ENCODE results near the gene TCP1. TPM values are rescaled to one million over a fixed set of nuclear protein-coding genes. Genes with fewer than 3 reads are reported as not detected.
"Not testable (repeated sequence)": the region's sequence is repeated elsewhere in the genome, so short reads cannot be mapped to it uniquely, and the experiment has no call there.

The TCP1 gene
- total RNA-seq, 1 donor from 2014 or later: 80.8 TPM

DNA sequence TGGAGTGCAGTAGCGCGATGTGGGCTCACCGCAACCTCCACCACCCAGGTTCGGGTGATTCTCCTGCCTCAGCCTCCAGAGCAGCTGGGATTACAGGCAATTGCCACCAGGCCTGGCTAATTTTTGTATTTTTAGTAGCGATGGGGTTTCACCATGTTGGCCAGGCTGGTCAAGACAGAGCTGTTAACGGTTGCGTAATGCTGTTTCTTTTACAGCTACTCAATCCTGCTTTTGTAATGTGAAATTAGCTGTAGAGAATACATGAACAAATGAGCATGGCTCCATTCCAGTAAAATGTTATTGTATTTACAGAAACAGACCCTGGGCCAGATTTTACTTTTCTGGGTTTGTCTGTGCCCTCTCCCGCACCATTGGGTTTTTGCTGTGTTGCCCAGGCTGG lies 12.5 kb upstream of the TCP1 start:
- DNase-seq (ENCODE audit: extremely low spot score in 2 of 2): no peak
- TF ChIP-seq POLR2AphosphoS5 (IDR thresholded peaks at IDR 0.05; ENCODE audit: insufficient read depth in 1 of 2, low read depth in 1 of 2): no peak
- TF ChIP-seq POLR2A (IDR thresholded peaks at IDR 0.05): no peak
- TF ChIP-seq CTCF (IDR thresholded peaks at IDR 0.05): no peak
- no peaks in the 10 kb centered on the region for H3K27me3 ChIP-seq

GRCh38 chr6:159800141-159800865 lies 10.9 kb upstream of the TCP1 start, which contains the start of gene PNLDC1:
PNLDC1 (plus strand) TSS chr6:159800276; CDS start chr6:159800308, 32 bp downstream.
- no peaks in the 10 kb centered on the region for H3K9me3 ChIP-seq
- no peak within 1 kb of the TSS for H3K27ac ChIP-seq
- no peaks in the 10 kb centered on the region for H3K4me1 ChIP-seq
- peaks cover 0 to 21% of the 10 kb centered on the region in 2 donors for H3K36me3 ChIP-seq
- no peak for DNase-seq (ENCODE audit: extremely low spot score in 2 of 2)
- no peak for TF ChIP-seq CTCF (IDR thresholded peaks at IDR 0.05)
- no peaks in the 10 kb centered on the region for H3K27me3 ChIP-seq
- intact Hi-C loops (cut with DNase I): no loop called here
- H3K4me3 ChIP-seq: no peak within 1 kb of the TSS

More for the DNA sequence above, 12.5 kb upstream of the TCP1 start:
- no peak overlapping the region for H3K4me3 ChIP-seq
- peaks cover 0 to 21% of the 10 kb centered on the region in 2 donors for H3K36me3 ChIP-seq
- no peak overlapping the region for H3K27ac ChIP-seq
- intact Hi-C loops (cut with DNase I): no loop called here
- no peaks in the 10 kb centered on the region for H3K9me3 ChIP-seq
- H3K4me1 ChIP-seq: no peaks in the 10 kb centered on the region

DNA sequence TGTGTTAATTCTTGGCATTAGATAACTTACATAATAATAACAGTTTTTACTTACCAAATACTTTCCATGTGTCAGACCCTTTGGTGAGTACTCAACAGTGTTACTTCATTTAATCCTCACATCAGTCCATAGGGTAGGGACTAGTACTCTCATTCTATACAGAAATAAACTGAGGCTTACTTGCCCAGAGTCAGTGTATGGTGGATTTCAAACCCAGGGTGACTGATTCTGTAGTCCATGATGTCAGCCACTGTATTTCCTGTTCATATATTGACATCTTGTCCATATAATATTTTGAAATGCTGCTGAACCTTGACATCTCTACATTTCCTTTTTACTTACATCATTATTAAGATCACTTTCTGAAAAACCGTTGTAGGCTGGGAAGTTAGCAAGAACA lies 8.2 kb upstream of the TCP1 start:
- no peaks in the 10 kb centered on the region for H3K9me3 ChIP-seq
- DNase-seq (ENCODE audit: extremely low spot score in 2 of 2): no peak
- H3K4me3 ChIP-seq: no peak overlapping the region
- H3K27me3 ChIP-seq: no peaks in the 10 kb centered on the region
- peaks cover 21% of the 10 kb centered on the region for H3K4me1 ChIP-seq
- H3K27ac ChIP-seq: no peak overlapping the region
- no peak for TF ChIP-seq POLR2A (IDR thresholded peaks at IDR 0.05)
- no peak for TF ChIP-seq CTCF (IDR thresholded peaks at IDR 0.05)
- TF ChIP-seq POLR2AphosphoS5 (IDR thresholded peaks at IDR 0.05; ENCODE audit: insufficient read depth in 1 of 2, low read depth in 1 of 2): no peak
- intact Hi-C loops (cut with DNase I): no loop called here
- peaks cover 0 to 29% of the 10 kb centered on the region in 2 donors for H3K36me3 ChIP-seq

DNA sequence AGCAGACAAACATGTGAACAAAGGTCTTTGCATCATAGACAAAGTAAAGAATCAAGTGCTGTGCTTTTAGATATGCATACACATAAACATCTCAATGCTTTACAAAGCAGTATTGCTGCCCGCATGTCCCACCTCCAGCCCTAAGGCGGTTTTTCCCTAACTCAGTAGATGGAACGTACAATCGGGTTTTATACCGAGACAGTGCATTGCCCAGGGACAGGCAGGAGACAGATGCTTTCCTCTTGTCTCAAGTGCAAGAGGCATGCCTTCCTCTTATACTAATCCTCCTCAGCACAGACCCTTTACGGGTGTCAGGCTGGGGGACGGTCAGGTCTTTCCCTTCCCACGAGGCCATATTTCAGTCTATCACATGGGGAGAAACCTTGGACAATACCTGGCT lies 5.6 kb upstream of the TCP1 start:
- Histone ChIP-seq H3K36me3 (peaks cover 0 to 29% of the 10 kb centered on the region in 2 donors), H3K4me1 (peaks cover 39% of the 10 kb centered on the region)
- not testable (repeated sequence) for H3K9me3 ChIP-seq; H3K27ac ChIP-seq; H3K27me3 ChIP-seq; H3K4me3 ChIP-seq; DNase-seq (ENCODE audit: extremely low spot score in 2 of 2)
- intact Hi-C loops (cut with DNase I): loop anchor here (5.0 kb wide), 1 partner anchor 103 kb away; the partner anchor contains the start of gene SOD2

DNA sequence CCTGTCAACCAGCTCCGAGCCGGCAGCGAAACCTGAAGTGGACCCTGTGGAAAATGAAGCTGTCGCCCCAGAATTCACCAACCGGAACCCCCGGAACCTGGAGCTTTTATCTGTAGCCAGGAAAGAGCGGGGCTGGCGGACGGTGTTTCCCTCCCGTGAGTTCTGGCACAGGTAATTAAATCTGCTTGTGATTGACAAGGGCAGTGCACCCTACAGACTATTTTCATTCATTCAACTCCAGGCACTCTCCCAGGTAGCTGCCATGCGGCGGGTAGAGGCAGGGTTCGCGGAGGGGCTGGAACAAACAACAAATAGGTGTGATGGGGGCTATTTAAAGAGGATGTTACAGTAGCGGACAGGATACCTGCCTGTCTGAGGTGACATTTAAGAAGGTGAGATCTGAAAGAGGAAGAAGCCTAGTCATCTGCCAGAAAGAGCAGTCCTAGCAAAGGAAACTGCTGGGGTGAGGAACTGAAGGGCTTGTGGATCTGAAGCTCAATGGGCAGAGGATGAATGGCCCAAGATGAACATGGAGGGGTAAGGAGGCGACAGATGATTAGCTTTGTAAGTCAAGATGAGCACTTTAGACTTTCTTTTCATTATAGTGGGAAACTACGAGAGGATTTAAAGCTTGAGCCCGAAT lies 1.7 kb upstream of the TCP1 start:
- H3K27me3 ChIP-seq: no peaks in the 10 kb centered on the region
- H3K4me3 ChIP-seq: peak overlapping the region; percentile 87 to 92
- H3K9me3 ChIP-seq: no peaks in the 10 kb centered on the region
- TF ChIP-seq POLR2A (IDR thresholded peaks at IDR 0.05): no peak
- no peak for TF ChIP-seq CTCF (IDR thresholded peaks at IDR 0.05)
- no peak for TF ChIP-seq POLR2AphosphoS5 (IDR thresholded peaks at IDR 0.05; ENCODE audit: insufficient read depth in 1 of 2, low read depth in 1 of 2)
- peaks cover 64% of the 10 kb centered on the region for H3K4me1 ChIP-seq
- peaks cover 0 to 23% of the 10 kb centered on the region in 2 donors for H3K36me3 ChIP-seq
- intact Hi-C loops (cut with DNase I): loop anchor here (5.0 kb wide), 1 partner anchor 99 kb away; the partner anchor contains the start of gene SOD2
- peak overlapping the region; percentile 100 for H3K27ac ChIP-seq
- DNase-seq (ENCODE audit: extremely low spot score in 2 of 2): no peak
